ENCODE data around the gene ADAMTS17.

- TF ChIP-seq CTCF (IDR thresholded peaks at IDR 0.05) (no peak), POLR2A (IDR thresholded peaks at IDR 0.05; ENCODE audit: low read length) (no peak), KDM1A (IDR thresholded peaks at IDR 0.05; ENCODE audit: low read depth) (no peak), USF2 (IDR thresholded peaks at IDR 0.05) (no peak), MAX (IDR thresholded peaks at IDR 0.05) (no peak), REST (IDR thresholded peaks at IDR 0.05) (no peak), BHLHE40 (IDR thresholded peaks at IDR 0.05; ENCODE audit: low read depth, low read length) (no peak), RCOR1 (IDR thresholded peaks at IDR 0.05; ENCODE audit: low read depth, low read length) (no peak), EP300 (IDR thresholded peaks at IDR 0.05) (no peak), SREBF2 (IDR thresholded peaks at IDR 0.05) (no peak), HMGXB4 (CRISPR knock-in tag; IDR thresholded peaks at IDR 0.05; ENCODE audit: borderline replicate concordance) (no peak)
Observed at GRCh38 chr15:100245855-100246254, 95.9 kb downstream of the ADAMTS17 start.

All from A549 (cell line).